ENCODE data around the gene WWOX. TPM values are rescaled to one million over a fixed set of nuclear protein-coding genes. Genes with fewer than 3 reads are reported as not detected.

WWOX gene
- polyA plus RNA-seq, 2 of the 4 experiments (the other 2 are of a cell fraction), result 16.0 to 17.2 TPM

DNA sequence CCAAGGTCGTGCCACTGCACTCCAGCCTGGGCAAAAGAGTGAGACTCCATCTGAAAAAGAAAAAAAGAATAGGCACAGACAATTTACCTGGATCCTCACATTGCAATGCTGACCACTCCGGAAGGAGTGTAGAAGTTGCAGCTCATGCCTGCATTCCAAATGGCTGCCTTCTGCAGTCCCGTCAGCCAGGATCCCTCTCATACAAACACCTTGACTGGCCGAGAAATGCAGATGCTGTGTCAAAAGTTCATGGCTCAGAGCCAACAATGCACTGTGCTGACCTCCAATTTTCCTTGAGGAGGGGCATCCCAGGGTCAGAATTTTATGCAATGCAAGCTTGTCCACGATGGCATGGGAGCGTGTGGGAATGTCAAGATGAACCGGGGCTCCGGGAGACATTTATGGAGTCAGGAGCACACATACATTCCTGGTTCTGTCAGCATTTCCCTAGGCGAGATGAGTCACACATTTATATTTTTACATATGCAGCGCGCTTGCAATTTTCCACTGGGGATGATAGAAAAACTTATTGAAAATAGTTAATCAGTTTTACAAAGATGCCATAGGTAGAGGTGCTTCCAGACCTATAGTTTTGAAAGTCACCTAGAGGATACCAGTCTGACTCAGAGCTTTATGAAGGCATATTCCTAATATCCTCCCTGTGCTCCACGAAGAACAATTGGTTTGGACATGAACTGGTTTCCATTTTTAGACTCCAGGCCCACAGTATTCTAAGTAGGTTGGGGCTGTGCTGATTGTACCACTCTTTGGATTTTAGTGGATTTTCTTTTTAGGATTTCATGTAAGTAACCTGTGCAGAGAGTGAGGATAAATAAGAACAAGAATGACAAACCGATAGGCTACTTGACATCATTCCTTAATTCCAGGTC lies 886.5 kb downstream of the WWOX start (continued):
- no peak for TF ChIP-seq FOXS1 (CRISPR knock-in tag; IDR thresholded peaks at IDR 0.05)
- TF ChIP-seq RAD21 (conservative IDR thresholded peaks at IDR 0.05 in 1 of 2, IDR thresholded peaks at IDR 0.05 in 1 of 2), result no peak
- TF ChIP-seq ZSCAN20 (CRISPR knock-in tag; IDR thresholded peaks at IDR 0.05), result no peak
- no peak for TF ChIP-seq EHF (CRISPR knock-in tag; IDR thresholded peaks at IDR 0.05)
- TF ChIP-seq CEBPB (IDR thresholded peaks at IDR 0.05), result no peak
- no peak for TF ChIP-seq KDM1A (IDR thresholded peaks at IDR 0.05; ENCODE audit: low read depth)

GRCh38 chr16:78987666-78988065 lies 888.2 kb downstream of the WWOX start:
- POLR2A ChIA-PET, result no interaction called here
- Histone ChIP-seq H3K4me1 (no peaks in the 10 kb centered on the region), H3K4me3 (no peak overlapping the region), H3K4me2 (no peak overlapping the region), H3K27ac (no peak overlapping the region), H3K9me3 (no peaks in the 10 kb centered on the region)
- 52% methylated on average over 8 of the region's 8 CpGs for WGBS (ENCODE audit: missing lambda C conversion rate)
- DNase-seq (ENCODE audit: low read depth in 1 of 2, low spot score in 1 of 2) (no peak), ATAC-seq (no peak), FAIRE-seq (no peak)
- TF ChIP-seq, protein P1, sequence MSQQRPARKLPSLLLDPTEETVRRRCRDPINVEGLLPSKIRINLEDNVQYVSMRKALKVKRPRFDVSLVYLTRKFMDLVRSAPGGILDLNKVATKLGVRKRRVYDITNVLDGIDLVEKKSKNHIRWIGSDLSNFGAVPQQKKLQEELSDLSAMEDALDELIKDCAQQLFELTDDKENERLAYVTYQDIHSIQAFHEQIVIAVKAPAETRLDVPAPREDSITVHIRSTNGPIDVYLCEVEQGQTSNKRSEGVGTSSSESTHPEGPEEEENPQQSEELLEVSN (IDR thresholded peaks at IDR 0.05; ENCODE audit: borderline replicate concordance, low read depth), result no peak
- no peak for TF ChIP-seq HEYL (CRISPR knock-in tag; IDR thresholded peaks at IDR 0.05)
- no peak for TF ChIP-seq MYC (IDR thresholded peaks at IDR 0.05; ENCODE audit: borderline replicate concordance, low read length)
- no peak for TF ChIP-seq RAD21 (conservative IDR thresholded peaks at IDR 0.05 in 1 of 2, IDR thresholded peaks at IDR 0.05 in 1 of 2)
- no peak for TF ChIP-seq EHMT2 (IDR thresholded peaks at IDR 0.05; ENCODE audit: low read depth)
- no peak for TF ChIP-seq NPAS2 (CRISPR knock-in tag; IDR thresholded peaks at IDR 0.05; ENCODE audit: borderline replicate concordance)
- TF ChIP-seq ZC3H11A (IDR thresholded peaks at IDR 0.05), result no peak
- TF ChIP-seq, protein P2, sequence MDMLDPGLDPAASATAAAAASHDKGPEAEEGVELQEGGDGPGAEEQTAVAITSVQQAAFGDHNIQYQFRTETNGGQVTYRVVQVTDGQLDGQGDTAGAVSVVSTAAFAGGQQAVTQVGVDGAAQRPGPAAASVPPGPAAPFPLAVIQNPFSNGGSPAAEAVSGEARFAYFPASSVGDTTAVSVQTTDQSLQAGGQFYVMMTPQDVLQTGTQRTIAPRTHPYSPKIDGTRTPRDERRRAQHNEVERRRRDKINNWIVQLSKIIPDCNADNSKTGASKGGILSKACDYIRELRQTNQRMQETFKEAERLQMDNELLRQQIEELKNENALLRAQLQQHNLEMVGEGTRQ (IDR thresholded peaks at IDR 0.05), result no peak
- TF ChIP-seq, protein P3, sequence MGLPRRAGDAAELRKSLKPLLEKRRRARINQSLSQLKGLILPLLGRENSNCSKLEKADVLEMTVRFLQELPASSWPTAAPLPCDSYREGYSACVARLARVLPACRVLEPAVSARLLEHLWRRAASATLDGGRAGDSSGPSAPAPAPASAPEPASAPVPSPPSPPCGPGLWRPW (IDR thresholded peaks at IDR 0.05), result no peak
- no peak for TF ChIP-seq GATA3 (IDR thresholded peaks at IDR 0.05; ENCODE audit: borderline replicate concordance)
- no peak for TF ChIP-seq MAZ (IDR thresholded peaks at IDR 0.05; ENCODE audit: borderline replicate concordance, low read depth, low read length)
- TF ChIP-seq RNF2 (IDR thresholded peaks at IDR 0.05; ENCODE audit: borderline replicate concordance, low read depth), result no peak
- no peak for TF ChIP-seq BCL3 (IDR thresholded peaks at IDR 0.05)
- no peak for TF ChIP-seq CBX2 (IDR thresholded peaks at IDR 0.05; ENCODE audit: borderline replicate concordance, low read depth)
- TF ChIP-seq HOXB13 (CRISPR knock-in tag; IDR thresholded peaks at IDR 0.05; ENCODE audit: low read depth), result no peak
- TF ChIP-seq CEBPB (IDR thresholded peaks at IDR 0.05), result no peak
- TF ChIP-seq EP300 (IDR thresholded peaks at IDR 0.05), result no peak
- CTCF ChIA-PET, result no interaction called here
